ENCODE data around the gene KIAA1217.

DNA sequence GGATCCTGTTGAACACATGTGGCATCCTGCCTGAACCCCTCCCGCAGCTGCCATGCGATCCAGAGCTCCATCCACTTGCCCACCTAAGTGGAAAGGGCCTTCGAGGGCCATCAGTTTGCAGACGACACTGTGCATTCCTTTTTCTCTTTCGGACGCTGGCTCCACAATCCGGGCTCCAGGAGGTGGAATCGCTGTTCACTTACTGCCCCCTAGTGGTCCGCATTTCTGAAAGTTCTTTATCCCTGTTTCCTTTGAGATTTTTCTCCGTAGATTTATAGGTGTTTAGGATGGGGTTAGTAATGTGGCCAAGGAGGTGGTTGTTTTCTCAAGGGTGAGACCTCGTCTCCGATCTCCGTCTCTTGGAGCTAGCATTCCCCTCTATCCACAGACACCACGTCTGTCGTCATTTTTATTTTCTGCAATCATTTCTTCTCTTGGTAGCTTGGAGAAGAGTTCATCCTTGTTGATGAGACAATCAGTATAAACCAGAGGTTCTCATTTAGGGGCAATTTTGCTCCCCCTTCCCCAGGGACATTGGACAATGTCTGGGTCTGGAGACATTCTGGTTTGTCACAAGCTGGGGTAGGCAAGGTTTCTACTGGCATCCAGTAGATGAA lies 310.2 kb downstream of the KIAA1217 start:
- TF ChIP-seq TAF1 (IDR thresholded peaks at IDR 0.05; ENCODE audit: low read depth, low read length), result no peak
- TF ChIP-seq POLR2AphosphoS5 (IDR thresholded peaks at IDR 0.05; ENCODE audit: low read depth, low read length), result no peak
- no peak for TF ChIP-seq GABPA (IDR thresholded peaks at IDR 0.05; ENCODE audit: borderline replicate concordance, insufficient read depth, low read length)
- no peak for TF ChIP-seq CEBPB (IDR thresholded peaks at IDR 0.05; ENCODE audit: low read depth, low read length)
- TF ChIP-seq HDAC6 (IDR thresholded peaks at IDR 0.05; ENCODE audit: low read depth, low read length), result no peak
- TF ChIP-seq SP1 (IDR thresholded peaks at IDR 0.05; ENCODE audit: low read depth, low read length), result no peak
- TF ChIP-seq, protein P1, sequence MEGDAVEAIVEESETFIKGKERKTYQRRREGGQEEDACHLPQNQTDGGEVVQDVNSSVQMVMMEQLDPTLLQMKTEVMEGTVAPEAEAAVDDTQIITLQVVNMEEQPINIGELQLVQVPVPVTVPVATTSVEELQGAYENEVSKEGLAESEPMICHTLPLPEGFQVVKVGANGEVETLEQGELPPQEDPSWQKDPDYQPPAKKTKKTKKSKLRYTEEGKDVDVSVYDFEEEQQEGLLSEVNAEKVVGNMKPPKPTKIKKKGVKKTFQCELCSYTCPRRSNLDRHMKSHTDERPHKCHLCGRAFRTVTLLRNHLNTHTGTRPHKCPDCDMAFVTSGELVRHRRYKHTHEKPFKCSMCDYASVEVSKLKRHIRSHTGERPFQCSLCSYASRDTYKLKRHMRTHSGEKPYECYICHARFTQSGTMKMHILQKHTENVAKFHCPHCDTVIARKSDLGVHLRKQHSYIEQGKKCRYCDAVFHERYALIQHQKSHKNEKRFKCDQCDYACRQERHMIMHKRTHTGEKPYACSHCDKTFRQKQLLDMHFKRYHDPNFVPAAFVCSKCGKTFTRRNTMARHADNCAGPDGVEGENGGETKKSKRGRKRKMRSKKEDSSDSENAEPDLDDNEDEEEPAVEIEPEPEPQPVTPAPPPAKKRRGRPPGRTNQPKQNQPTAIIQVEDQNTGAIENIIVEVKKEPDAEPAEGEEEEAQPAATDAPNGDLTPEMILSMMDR (IDR thresholded peaks at IDR 0.05; ENCODE audit: control extremely low read depth in 1 of 3, insufficient read depth in 1 of 3, low read depth in 1 of 3, low read length in 3 of 3), result peak; percentile 56 to 77 (median 66)
- no peak for TF ChIP-seq KDM5A (IDR thresholded peaks at IDR 0.05; ENCODE audit: low read length)
- TF ChIP-seq SRF (IDR thresholded peaks at IDR 0.05; ENCODE audit: low read depth, low read length), result no peak
- TF ChIP-seq, protein P2, sequence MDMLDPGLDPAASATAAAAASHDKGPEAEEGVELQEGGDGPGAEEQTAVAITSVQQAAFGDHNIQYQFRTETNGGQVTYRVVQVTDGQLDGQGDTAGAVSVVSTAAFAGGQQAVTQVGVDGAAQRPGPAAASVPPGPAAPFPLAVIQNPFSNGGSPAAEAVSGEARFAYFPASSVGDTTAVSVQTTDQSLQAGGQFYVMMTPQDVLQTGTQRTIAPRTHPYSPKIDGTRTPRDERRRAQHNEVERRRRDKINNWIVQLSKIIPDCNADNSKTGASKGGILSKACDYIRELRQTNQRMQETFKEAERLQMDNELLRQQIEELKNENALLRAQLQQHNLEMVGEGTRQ (IDR thresholded peaks at IDR 0.05; ENCODE audit: low read length), result no peak
- no peak for TF ChIP-seq POLR2A (IDR thresholded peaks at IDR 0.05; ENCODE audit: control extremely low read depth in 1 of 2, low read depth in 2 of 2, low read length in 2 of 2)
- TF ChIP-seq EP300 (IDR thresholded peaks at IDR 0.05; ENCODE audit: borderline replicate concordance in 1 of 2, low read depth in 2 of 2, low read length in 2 of 2), result no peak
- no peak for TF ChIP-seq SP2 (IDR thresholded peaks at IDR 0.05; ENCODE audit: low read length)

Measured in H1 (cell line).